Vagina (tissue), 2 donors: Measurements from ENCODE around the gene PIAS1. TPM values are rescaled to one million over a fixed set of nuclear protein-coding genes. Genes with fewer than 3 reads are reported as not detected.
"Not testable (repeated sequence)": the region's sequence is repeated elsewhere in the genome, so short reads cannot be mapped to it uniquely, and the experiment has no call there.

ENCODE experiments used
- DNase-seq, 2 donors: peaks; one replicate each; pipeline ENCODE4 v3.0.0-alpha.2; 2017; ENCODE audit errors: extremely low spot score in 2 of 2
- H3K27ac ChIP-seq: fragments of 200-600 bp; sonication (generic); one replicate; pipeline ENCODE4 v1.5.1; 2019
- H3K27me3 ChIP-seq: fragments of 200-600 bp; sonication (generic); one replicate; pipeline ENCODE4 v1.5.1; 2019
- H3K36me3 ChIP-seq, 2 donors: fragments of 200-600 bp; sonication (generic); one replicate each; pipeline ENCODE4 v1.5.1; 2017 to 2019
- H3K4me1 ChIP-seq: fragments of 200-600 bp; sonication (generic); one replicate; pipeline ENCODE4 v1.5.1; 2019
- H3K4me3 ChIP-seq, 2 donors: fragments of 200-600 bp; sonication (generic); 1 replicate in 1 of 2; 2 replicates in 1 of 2; pipeline ENCODE4 v1.5.1; 2016 to 2019
- H3K9me3 ChIP-seq: fragments of 200-600 bp; sonication (generic); one replicate; pipeline ENCODE4 v1.5.1; 2019
- CTCF ChIP-seq, 3 experiments: fragments of 450-650 bp in 2 of 3; fragments of 200-600 bp in 1 of 3; sonication (generic) in 1 of 3; IDR thresholded peaks; one replicate each; pipeline ENCODE4 v1.5.1; 2017 to 2019; ENCODE audit warnings: antibody characterized with exemption in 3 of 3, mild to moderate bottlenecking in 2 of 3, moderate library complexity in 2 of 3
- POLR2A ChIP-seq, 2 donors: fragments of 450-650 bp; IDR thresholded peaks; one replicate each; pipeline ENCODE4 v1.6.1; 2017; ENCODE audit warnings: antibody characterized with exemption in 2 of 2, mild to moderate bottlenecking in 2 of 2, moderate library complexity in 2 of 2
- POLR2AphosphoS5 ChIP-seq, 2 donors: sonication (generic); formaldehyde crosslinking; IDR thresholded peaks; one replicate each; pipeline ENCODE4 v1.9.0; 2017; ENCODE audit warnings: antibody characterized with exemption in 2 of 2, mild to moderate bottlenecking in 2 of 2, low read depth in 1 of 2; ENCODE audit not compliant: insufficient read depth in 1 of 2
- intact Hi-C: fragments of 100-400 bp; cut with DNase I; formaldehyde crosslinking; loops from one replicate; pipeline ENCODE4 v1.15.1; 2023
- total RNA-seq: library from RNA; depleted of rRNA; stranded (reverse); fragments of >200 nt; gene quantifications from one replicate; pipeline ENCODE4 v1.2.3, GENCODE V29; 2016

Gene PIAS1
- total RNA-seq, 1 donor from 2014 or later: 88.1 TPM

- Histone ChIP-seq H3K4me3 (no peak overlapping the region), H3K36me3 (no peaks in the 10 kb centered on the region), H3K9me3 (no peaks in the 10 kb centered on the region), H3K27me3 (no peaks in the 10 kb centered on the region), H3K27ac (peak overlapping the region; percentile 35), H3K4me1 (peaks cover 29% of the 10 kb centered on the region)
- peak in 1 of 2 donors; percentile 81 for DNase-seq
- intact Hi-C loops: no loop called here
- no peak for TF ChIP-seq POLR2AphosphoS5 (IDR thresholded peaks at IDR 0.05; ENCODE audit: insufficient read depth in 1 of 2, low read depth in 1 of 2)
- no peak for TF ChIP-seq POLR2A (IDR thresholded peaks at IDR 0.05)
- TF ChIP-seq CTCF (IDR thresholded peaks at IDR 0.05): no peak
Observed at GRCh38 chr15:68231102-68231818, 177.1 kb downstream of the PIAS1 start.

GRCh38 chr15:68232449-68232848 is 178.3 kb downstream of the PIAS1 start:
- TF ChIP-seq POLR2A (IDR thresholded peaks at IDR 0.05): no peak
- TF ChIP-seq POLR2AphosphoS5 (IDR thresholded peaks at IDR 0.05; ENCODE audit: insufficient read depth in 1 of 2, low read depth in 1 of 2): no peak
- no peak for TF ChIP-seq CTCF (IDR thresholded peaks at IDR 0.05)
- intact Hi-C loops: no loop called here
- no peak overlapping the region for H3K27ac ChIP-seq
- H3K4me3 ChIP-seq: no peak overlapping the region
- H3K36me3 ChIP-seq: no peaks in the 10 kb centered on the region
- H3K4me1 ChIP-seq: peaks cover 25% of the 10 kb centered on the region
- no peaks in the 10 kb centered on the region for H3K27me3 ChIP-seq
- peak in 1 of 2 donors; percentile 84 for DNase-seq
- no peaks in the 10 kb centered on the region for H3K9me3 ChIP-seq

GRCh38 chr15:68232937-68233336 is 178.8 kb downstream of the PIAS1 start:
- Histone ChIP-seq H3K27me3 (no peaks in the 10 kb centered on the region), H3K9me3 (no peaks in the 10 kb centered on the region), H3K4me3 (no peak overlapping the region), H3K4me1 (peaks cover 20% of the 10 kb centered on the region), H3K27ac (no peak overlapping the region), H3K36me3 (no peaks in the 10 kb centered on the region)
- DNase-seq: no peak
- intact Hi-C loops: no loop called here
- TF ChIP-seq CTCF (IDR thresholded peaks at IDR 0.05) (no peak), POLR2A (IDR thresholded peaks at IDR 0.05) (no peak), POLR2AphosphoS5 (IDR thresholded peaks at IDR 0.05; ENCODE audit: insufficient read depth in 1 of 2, low read depth in 1 of 2) (no peak)

GRCh38 chr15:68234060-68234459 is 179.9 kb downstream of the PIAS1 start:
- no peak for DNase-seq
- H3K27ac ChIP-seq: no peak overlapping the region
- peaks cover 10% of the 10 kb centered on the region for H3K4me1 ChIP-seq
- no peak overlapping the region for H3K4me3 ChIP-seq
- H3K9me3 ChIP-seq: no peaks in the 10 kb centered on the region
- H3K27me3 ChIP-seq: no peaks in the 10 kb centered on the region
- intact Hi-C loops: no loop called here
- H3K36me3 ChIP-seq: no peaks in the 10 kb centered on the region
- no peak for TF ChIP-seq CTCF (IDR thresholded peaks at IDR 0.05)
- no peak for TF ChIP-seq POLR2AphosphoS5 (IDR thresholded peaks at IDR 0.05; ENCODE audit: insufficient read depth in 1 of 2, low read depth in 1 of 2)
- TF ChIP-seq POLR2A (IDR thresholded peaks at IDR 0.05): no peak

GRCh38 chr15:68234520-68234919 is 180.4 kb downstream of the PIAS1 start:
- H3K27me3 ChIP-seq, H3K36me3 ChIP-seq, H3K4me3 ChIP-seq, H3K9me3 ChIP-seq, DNase-seq, H3K27ac ChIP-seq, intact Hi-C loops: not testable (repeated sequence)
- H3K4me1 ChIP-seq: peaks cover 10% of the 10 kb centered on the region
